LNCAP (cell line): ENCODE results near the gene SNIP1.

ENCODE experiments used
- CTCF ChIP-seq: fragments of 450-650 bp; IDR thresholded peaks from 2 replicates; pipeline ENCODE4 v1.5.1; 2017; ENCODE audit warnings: mild to moderate bottlenecking

SNIP1 gene

GRCh38 chr1:37553598-37553926 is 531 bp downstream of the SNIP1 start:
- TF ChIP-seq CTCF: no peak

GRCh38 chr1:37549341-37549740 is 4.8 kb downstream of the SNIP1 start:
- no peak for TF ChIP-seq CTCF

- no peak for TF ChIP-seq CTCF
These were observed 9.1 kb downstream of the SNIP1 start for GRCh38 chr1:37545019-37545418.

GRCh38 chr1:37544530-37544929 is 9.6 kb downstream of the SNIP1 start:
- TF ChIP-seq CTCF: no peak

GRCh38 chr1:37540036-37540785 is 13.9 kb downstream of the SNIP1 start:
- TF ChIP-seq CTCF: no peak

GRCh38 chr1:37537378-37537777 is 16.7 kb downstream of the SNIP1 start:
- TF ChIP-seq CTCF: no peak

- no peak for TF ChIP-seq CTCF
These were observed 20.6 kb downstream of the SNIP1 start for GRCh38 chr1:37533317-37534093.
